ENCODE measurements around the gene CABYR. TPM values are rescaled to one million over a fixed set of nuclear protein-coding genes. Genes with fewer than 3 reads are reported as not detected.

Gene CABYR
- total RNA-seq, 1 donor from 2014 or later, result 11.0 TPM

DNA sequence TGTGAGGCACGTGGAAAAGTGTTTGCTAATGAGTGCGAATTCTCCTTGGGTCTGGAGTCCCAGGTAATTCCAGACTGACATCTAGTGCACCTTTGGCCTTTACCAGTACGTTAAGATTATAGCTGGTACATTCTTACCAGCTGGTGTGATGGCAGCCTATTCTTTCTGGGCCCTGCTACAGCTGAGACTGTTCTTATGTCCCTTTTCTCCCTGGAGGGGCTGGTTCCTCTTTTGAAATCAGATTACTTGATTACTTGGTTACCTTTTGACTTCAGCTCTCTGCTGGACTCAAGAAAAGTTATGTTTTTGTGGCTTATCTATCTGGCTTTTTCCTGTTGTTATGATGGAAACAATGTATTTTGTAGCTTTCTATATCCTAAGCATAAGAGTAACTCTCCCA is 14.5 kb downstream of the CABYR start:
- TF ChIP-seq, protein P1, sequence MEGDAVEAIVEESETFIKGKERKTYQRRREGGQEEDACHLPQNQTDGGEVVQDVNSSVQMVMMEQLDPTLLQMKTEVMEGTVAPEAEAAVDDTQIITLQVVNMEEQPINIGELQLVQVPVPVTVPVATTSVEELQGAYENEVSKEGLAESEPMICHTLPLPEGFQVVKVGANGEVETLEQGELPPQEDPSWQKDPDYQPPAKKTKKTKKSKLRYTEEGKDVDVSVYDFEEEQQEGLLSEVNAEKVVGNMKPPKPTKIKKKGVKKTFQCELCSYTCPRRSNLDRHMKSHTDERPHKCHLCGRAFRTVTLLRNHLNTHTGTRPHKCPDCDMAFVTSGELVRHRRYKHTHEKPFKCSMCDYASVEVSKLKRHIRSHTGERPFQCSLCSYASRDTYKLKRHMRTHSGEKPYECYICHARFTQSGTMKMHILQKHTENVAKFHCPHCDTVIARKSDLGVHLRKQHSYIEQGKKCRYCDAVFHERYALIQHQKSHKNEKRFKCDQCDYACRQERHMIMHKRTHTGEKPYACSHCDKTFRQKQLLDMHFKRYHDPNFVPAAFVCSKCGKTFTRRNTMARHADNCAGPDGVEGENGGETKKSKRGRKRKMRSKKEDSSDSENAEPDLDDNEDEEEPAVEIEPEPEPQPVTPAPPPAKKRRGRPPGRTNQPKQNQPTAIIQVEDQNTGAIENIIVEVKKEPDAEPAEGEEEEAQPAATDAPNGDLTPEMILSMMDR (conservative IDR thresholded peaks at IDR 0.05), result no peak
- no peak for DNase-seq (ENCODE audit: low read depth, low spot score)
- no peaks in the 10 kb centered on the region for H3K9me3 Mint-ChIP-seq
- H3K36me3 Mint-ChIP-seq (ENCODE audit: low read depth), result peaks cover 33% of the 10 kb centered on the region
- no peak overlapping the region for H3K4me3 Mint-ChIP-seq
- no peak overlapping the region for H3K27ac Mint-ChIP-seq (ENCODE audit: unreplicated experiment)
- no peaks in the 10 kb centered on the region for H3K27me3 Mint-ChIP-seq (ENCODE audit: low read depth)
- H3K4me1 Mint-ChIP-seq, result no peaks in the 10 kb centered on the region

DNA sequence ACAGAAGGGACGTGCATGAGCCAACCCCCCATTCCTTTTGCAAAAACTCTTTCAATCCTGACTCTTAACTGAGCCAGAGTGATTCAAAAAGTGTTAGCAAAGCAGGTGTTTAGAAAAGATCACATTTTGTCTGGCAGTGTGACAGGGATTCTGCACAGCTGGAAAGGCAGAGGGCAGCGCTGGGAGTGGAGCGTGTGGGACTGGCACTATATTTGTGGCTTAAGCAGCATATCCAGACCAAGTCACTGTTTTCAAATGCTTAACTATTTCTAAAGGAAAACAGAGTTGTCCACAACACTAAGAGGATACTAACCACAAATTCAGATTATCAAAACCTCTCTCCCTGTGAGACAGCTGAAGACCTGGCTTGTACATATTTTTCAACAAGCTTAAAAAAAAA is 19.0 kb downstream of the CABYR start:
- no peaks in the 10 kb centered on the region for H3K9me3 Mint-ChIP-seq
- DNase-seq (ENCODE audit: low read depth, low spot score), result no peak
- H3K27ac Mint-ChIP-seq (ENCODE audit: unreplicated experiment), result no peak overlapping the region
- TF ChIP-seq, protein P1 (conservative IDR thresholded peaks at IDR 0.05), result no peak
- H3K36me3 Mint-ChIP-seq (ENCODE audit: low read depth), result peaks cover 29% of the 10 kb centered on the region
- H3K27me3 Mint-ChIP-seq (ENCODE audit: low read depth), result no peaks in the 10 kb centered on the region
- H3K4me3 Mint-ChIP-seq, result no peak overlapping the region
- no peaks in the 10 kb centered on the region for H3K4me1 Mint-ChIP-seq

DNA sequence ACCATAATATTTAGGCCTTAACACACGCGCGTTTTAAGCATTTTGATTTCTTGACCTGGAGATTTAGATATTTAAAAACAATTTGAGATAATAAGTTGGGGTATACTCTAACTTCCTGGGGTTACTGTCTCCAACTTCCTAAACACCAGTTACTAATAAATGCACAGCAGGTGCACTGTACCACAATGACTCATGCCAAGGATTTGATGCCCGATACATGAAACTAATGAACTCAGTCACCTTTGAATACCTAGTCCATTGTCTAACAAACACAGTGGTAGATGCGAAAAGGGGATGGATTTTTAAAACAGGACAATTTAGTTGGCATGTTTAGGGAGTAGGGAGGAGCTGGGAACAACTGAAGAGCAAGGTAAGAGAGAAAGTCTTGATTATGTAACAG is 21.2 kb downstream of the CABYR start:
- TF ChIP-seq, protein P1 (conservative IDR thresholded peaks at IDR 0.05), result no peak
- Mint-ChIP-seq H3K27me3 (ENCODE audit: low read depth) (no peaks in the 10 kb centered on the region), H3K4me3 (no peak overlapping the region), H3K27ac (ENCODE audit: unreplicated experiment) (no peak overlapping the region), H3K36me3 (ENCODE audit: low read depth) (peaks cover 32% of the 10 kb centered on the region), H3K4me1 (no peaks in the 10 kb centered on the region), H3K9me3 (no peaks in the 10 kb centered on the region)
- no peak for DNase-seq (ENCODE audit: low read depth, low spot score)

DNA sequence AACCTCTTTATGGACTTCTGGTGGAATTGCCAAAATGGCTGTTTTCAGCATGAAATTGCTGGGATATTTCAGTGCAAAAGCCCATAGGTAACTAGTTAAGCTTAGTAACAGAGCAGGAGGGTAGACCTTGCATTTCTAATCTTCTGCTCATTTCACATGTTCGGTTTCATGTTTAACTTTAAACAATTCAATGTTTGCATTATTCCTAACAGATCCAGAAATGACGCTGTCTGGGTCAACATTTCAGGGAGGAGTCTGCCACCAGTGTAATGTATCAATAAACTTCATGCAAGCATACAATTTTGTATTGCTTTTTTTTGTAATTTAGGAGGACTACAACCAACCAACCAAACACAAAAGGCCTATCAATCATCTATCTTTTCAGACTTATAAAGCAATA is 22.4 kb downstream of the CABYR start:
- Mint-ChIP-seq H3K9me3 (no peaks in the 10 kb centered on the region), H3K4me1 (no peaks in the 10 kb centered on the region), H3K27ac (ENCODE audit: unreplicated experiment) (no peak overlapping the region), H3K27me3 (ENCODE audit: low read depth) (no peaks in the 10 kb centered on the region), H3K4me3 (no peak overlapping the region), H3K36me3 (ENCODE audit: low read depth) (peaks cover 33% of the 10 kb centered on the region)
- no peak for DNase-seq (ENCODE audit: low read depth, low spot score)
- TF ChIP-seq, protein P1 (conservative IDR thresholded peaks at IDR 0.05), result no peak

DNA sequence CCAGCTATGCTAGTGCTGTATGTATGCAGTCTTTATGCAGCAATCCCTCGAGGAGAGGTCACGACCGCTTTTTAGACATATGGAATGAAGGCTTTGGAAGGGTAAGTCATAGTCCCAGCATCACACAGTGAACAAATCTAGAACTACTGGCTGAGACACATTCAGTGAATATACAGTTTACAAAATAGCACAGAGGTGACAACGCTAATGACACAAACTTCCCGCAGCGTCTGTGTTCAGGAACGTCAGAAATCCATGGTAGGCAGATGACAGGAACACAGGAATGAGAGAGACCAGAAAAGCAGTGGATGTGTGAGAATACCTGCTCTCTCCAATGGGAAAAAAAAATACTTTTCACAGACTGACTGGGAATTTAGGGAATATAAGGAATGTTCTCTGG is 29.6 kb downstream of the CABYR start:
- Mint-ChIP-seq H3K27me3 (ENCODE audit: low read depth) (no peaks in the 10 kb centered on the region), H3K27ac (ENCODE audit: unreplicated experiment) (peak overlapping the region; percentile 13), H3K36me3 (ENCODE audit: low read depth) (peaks cover 28% of the 10 kb centered on the region), H3K4me3 (no peak overlapping the region), H3K9me3 (no peaks in the 10 kb centered on the region), H3K4me1 (no peaks in the 10 kb centered on the region)
- TF ChIP-seq, protein P1 (conservative IDR thresholded peaks at IDR 0.05), result no peak
- no peak for DNase-seq (ENCODE audit: low read depth, low spot score)

DNA sequence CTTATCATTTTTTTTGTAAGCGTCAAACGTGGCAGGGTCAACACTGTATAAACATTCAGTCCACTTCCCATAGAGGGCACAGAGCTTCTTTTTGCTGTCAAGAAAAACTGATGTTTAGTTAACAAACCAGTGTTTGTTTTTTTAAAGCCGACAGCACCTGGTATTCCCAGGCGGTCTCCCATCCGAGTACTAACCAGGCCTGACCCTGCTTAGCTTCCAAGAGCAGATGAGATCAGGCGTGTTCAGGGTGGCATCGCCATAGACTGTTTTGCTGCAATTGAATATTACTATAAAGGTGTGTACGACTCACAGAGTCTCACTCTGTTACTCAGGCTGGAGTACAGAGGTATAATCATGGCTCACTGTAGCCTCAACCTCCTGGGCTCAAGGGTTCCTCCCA is 31.5 kb downstream of the CABYR start:
- Mint-ChIP-seq H3K9me3 (no peaks in the 10 kb centered on the region), H3K4me1 (no peaks in the 10 kb centered on the region), H3K4me3 (no peak overlapping the region), H3K27ac (ENCODE audit: unreplicated experiment) (no peak overlapping the region), H3K27me3 (ENCODE audit: low read depth) (no peaks in the 10 kb centered on the region), H3K36me3 (ENCODE audit: low read depth) (peaks cover 20% of the 10 kb centered on the region)
- TF ChIP-seq, protein P1 (conservative IDR thresholded peaks at IDR 0.05), result no peak
- DNase-seq (ENCODE audit: low read depth, low spot score), result no peak

Measured in neural crest cell (in vitro differentiated cells).